Neural cell (in vitro differentiated cells): ENCODE measurements around the gene CAMK2G.

ENCODE experiments used
- EZH2 ChIP-seq: fragments of 200-600, 300-800 bp; shearing (Covaris generic), sonication (generic); IDR thresholded peaks from 2 replicates; pipeline ENCODE4 v1.6.1; 2014; ENCODE audit warnings: antibody characterized with exemption, low read length, borderline replicate concordance, mild to moderate bottlenecking; ENCODE audit not compliant: insufficient read depth, poor library complexity, severe bottlenecking
- MXI1 ChIP-seq: fragments of 450-650 bp; conservative IDR thresholded peaks from 2 replicates; pipeline ENCODE4 v1.6.1; 2014; ENCODE audit warnings: antibody characterized with exemption, mild to moderate bottlenecking; ENCODE audit not compliant: poor library complexity, severe bottlenecking
- POLR2AphosphoS5 ChIP-seq: IDR thresholded peaks from 2 replicates; pipeline ENCODE4 v1.6.1; 2012
- RAD21 ChIP-seq: fragments of 450-650 bp; conservative IDR thresholded peaks from 2 replicates; pipeline ENCODE4 v1.6.1; 2014; ENCODE audit warnings: antibody characterized with exemption, mild to moderate bottlenecking, moderate library complexity
- SMC3 ChIP-seq: fragments of 450-650 bp; conservative IDR thresholded peaks from 2 replicates; pipeline ENCODE4 v1.6.1; 2014; ENCODE audit warnings: antibody characterized with exemption, mild to moderate bottlenecking, moderate library complexity; ENCODE audit not compliant: poor library complexity
- TAF1 ChIP-seq: IDR thresholded peaks from 2 replicates; pipeline ENCODE4 v1.6.1; 2012; ENCODE audit warnings: low read depth
- TF ChIP-seq, protein P1 (sequence below): fragments of 450-650 bp; IDR thresholded peaks from 2 replicates; pipeline ENCODE4 v1.5.1; 2014; ENCODE audit warnings: antibody characterized with exemption, mild to moderate bottlenecking, moderate library complexity; ENCODE audit not compliant: poor library complexity, severe bottlenecking
- TF ChIP-seq, protein P2 (sequence below): IDR thresholded peaks from 2 replicates; pipeline ENCODE4 v1.6.1; 2012; ENCODE audit warnings: borderline replicate concordance

DNA sequence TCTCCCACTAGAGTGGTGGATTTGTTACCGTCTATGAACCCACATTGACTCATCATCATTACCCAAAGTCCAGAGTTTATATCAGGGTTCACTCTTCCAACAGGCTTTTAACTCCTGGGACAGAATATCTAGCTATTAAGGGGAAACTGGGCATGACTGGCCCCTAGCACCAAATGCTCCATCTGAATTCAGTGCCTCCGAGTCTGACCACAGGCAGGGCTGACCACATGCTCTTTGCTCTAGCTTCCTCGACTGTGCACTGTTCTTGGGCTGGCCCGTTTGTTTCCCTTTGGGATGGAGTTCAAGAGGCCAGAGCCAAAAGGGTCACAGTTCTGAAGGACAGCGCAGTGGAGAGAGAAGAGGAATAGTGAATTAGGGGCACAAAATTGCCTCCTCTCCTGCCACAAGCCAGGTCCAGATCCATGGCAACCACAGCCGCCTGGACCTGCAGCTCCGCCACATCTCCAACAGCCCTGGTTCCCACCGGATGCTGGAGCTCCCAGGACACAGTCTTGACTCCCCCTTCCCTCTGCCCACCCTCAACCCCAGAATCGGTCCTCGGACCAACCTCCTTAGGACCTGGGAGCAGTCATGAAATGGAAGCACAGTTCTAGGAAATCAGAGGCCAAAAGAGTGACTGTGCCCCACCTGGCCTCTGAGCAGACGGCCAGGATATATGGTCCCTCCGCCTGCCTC is 16.2 kb downstream of the CAMK2G start:
- no peak for TF ChIP-seq TAF1
- no peak for TF ChIP-seq RAD21
- TF ChIP-seq, protein P1, sequence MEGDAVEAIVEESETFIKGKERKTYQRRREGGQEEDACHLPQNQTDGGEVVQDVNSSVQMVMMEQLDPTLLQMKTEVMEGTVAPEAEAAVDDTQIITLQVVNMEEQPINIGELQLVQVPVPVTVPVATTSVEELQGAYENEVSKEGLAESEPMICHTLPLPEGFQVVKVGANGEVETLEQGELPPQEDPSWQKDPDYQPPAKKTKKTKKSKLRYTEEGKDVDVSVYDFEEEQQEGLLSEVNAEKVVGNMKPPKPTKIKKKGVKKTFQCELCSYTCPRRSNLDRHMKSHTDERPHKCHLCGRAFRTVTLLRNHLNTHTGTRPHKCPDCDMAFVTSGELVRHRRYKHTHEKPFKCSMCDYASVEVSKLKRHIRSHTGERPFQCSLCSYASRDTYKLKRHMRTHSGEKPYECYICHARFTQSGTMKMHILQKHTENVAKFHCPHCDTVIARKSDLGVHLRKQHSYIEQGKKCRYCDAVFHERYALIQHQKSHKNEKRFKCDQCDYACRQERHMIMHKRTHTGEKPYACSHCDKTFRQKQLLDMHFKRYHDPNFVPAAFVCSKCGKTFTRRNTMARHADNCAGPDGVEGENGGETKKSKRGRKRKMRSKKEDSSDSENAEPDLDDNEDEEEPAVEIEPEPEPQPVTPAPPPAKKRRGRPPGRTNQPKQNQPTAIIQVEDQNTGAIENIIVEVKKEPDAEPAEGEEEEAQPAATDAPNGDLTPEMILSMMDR = no peak
- TF ChIP-seq POLR2AphosphoS5 = no peak
- no peak for TF ChIP-seq EZH2
- TF ChIP-seq, protein P2, sequence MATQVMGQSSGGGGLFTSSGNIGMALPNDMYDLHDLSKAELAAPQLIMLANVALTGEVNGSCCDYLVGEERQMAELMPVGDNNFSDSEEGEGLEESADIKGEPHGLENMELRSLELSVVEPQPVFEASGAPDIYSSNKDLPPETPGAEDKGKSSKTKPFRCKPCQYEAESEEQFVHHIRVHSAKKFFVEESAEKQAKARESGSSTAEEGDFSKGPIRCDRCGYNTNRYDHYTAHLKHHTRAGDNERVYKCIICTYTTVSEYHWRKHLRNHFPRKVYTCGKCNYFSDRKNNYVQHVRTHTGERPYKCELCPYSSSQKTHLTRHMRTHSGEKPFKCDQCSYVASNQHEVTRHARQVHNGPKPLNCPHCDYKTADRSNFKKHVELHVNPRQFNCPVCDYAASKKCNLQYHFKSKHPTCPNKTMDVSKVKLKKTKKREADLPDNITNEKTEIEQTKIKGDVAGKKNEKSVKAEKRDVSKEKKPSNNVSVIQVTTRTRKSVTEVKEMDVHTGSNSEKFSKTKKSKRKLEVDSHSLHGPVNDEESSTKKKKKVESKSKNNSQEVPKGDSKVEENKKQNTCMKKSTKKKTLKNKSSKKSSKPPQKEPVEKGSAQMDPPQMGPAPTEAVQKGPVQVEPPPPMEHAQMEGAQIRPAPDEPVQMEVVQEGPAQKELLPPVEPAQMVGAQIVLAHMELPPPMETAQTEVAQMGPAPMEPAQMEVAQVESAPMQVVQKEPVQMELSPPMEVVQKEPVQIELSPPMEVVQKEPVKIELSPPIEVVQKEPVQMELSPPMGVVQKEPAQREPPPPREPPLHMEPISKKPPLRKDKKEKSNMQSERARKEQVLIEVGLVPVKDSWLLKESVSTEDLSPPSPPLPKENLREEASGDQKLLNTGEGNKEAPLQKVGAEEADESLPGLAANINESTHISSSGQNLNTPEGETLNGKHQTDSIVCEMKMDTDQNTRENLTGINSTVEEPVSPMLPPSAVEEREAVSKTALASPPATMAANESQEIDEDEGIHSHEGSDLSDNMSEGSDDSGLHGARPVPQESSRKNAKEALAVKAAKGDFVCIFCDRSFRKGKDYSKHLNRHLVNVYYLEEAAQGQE = no peak
- TF ChIP-seq SMC3 = no peak
- TF ChIP-seq MXI1 = no peak
